H9 (cell line): ENCODE measurements around the gene PCDHGB7. TPM values are rescaled to one million over a fixed set of nuclear protein-coding genes. Genes with fewer than 3 reads are reported as not detected.

Experiments
- DNase-seq: peaks from one replicate; pipeline ENCODE4 v3.0.0-alpha.2; 2017
- H2AFZ ChIP-seq: one replicate; pipeline ENCODE4 v1.6.1; 2013; ENCODE audit warnings: mild to moderate bottlenecking, low read length, control low read depth, moderate library complexity
- H2AK5ac ChIP-seq: 2 replicates; pipeline ENCODE4 v1.6.1; 2013; ENCODE audit warnings: low read length, control low read depth, mixed read lengths; ENCODE audit not compliant: insufficient read length
- H2BK120ac ChIP-seq: one replicate; pipeline ENCODE4 v1.6.1; 2013; ENCODE audit warnings: low read depth, mild to moderate bottlenecking, low read length, control low read depth, inconsistent platforms; ENCODE audit not compliant: poor library complexity, severe bottlenecking
- H2BK12ac ChIP-seq: 2 replicates; pipeline ENCODE4 v1.6.1; 2013; ENCODE audit warnings: low read length, control low read depth, mixed read lengths, low read depth; ENCODE audit not compliant: insufficient read length
- H2BK15ac ChIP-seq: 2 replicates; pipeline ENCODE4 v1.6.1; 2013; ENCODE audit warnings: low read depth, low read length, control low read depth
- H2BK20ac ChIP-seq: one replicate; pipeline ENCODE4 v1.6.1; 2013; ENCODE audit warnings: low read depth, mild to moderate bottlenecking, low read length, control low read depth, inconsistent platforms; ENCODE audit not compliant: poor library complexity, severe bottlenecking
- H2BK5ac ChIP-seq: 2 replicates; pipeline ENCODE4 v1.6.1; 2013; ENCODE audit warnings: low read length, control low read depth, mixed read lengths; ENCODE audit not compliant: insufficient read length
- H3K14ac ChIP-seq: 2 replicates; pipeline ENCODE4 v1.6.1; 2013; ENCODE audit warnings: low read length, control low read depth; ENCODE audit not compliant: insufficient read depth
- H3K18ac ChIP-seq: 2 replicates; pipeline ENCODE4 v1.6.1; 2013; ENCODE audit warnings: low read depth, mild to moderate bottlenecking, mixed read lengths, low read length, control low read depth; ENCODE audit not compliant: insufficient read length
- H3K23ac ChIP-seq: 2 replicates; pipeline ENCODE4 v1.6.1; 2013; ENCODE audit warnings: low read length, control low read depth, mixed read lengths, low read depth; ENCODE audit not compliant: insufficient read length
- H3K23me2 ChIP-seq: 2 replicates; pipeline ENCODE4 v1.6.1; 2013; ENCODE audit warnings: low read depth, mild to moderate bottlenecking, mixed read lengths, low read length, control low read depth; ENCODE audit not compliant: insufficient read length, poor library complexity, severe bottlenecking
- H3K27ac ChIP-seq: 2 replicates; pipeline ENCODE4 v1.5.1; 2013; ENCODE audit warnings: low read length, control low read depth, mixed read lengths, low read depth; ENCODE audit not compliant: insufficient read length
- H3K27me3 ChIP-seq: 2 replicates; pipeline ENCODE4 v1.6.1; 2013; ENCODE audit warnings: low read length, control low read depth, inconsistent platforms; ENCODE audit not compliant: insufficient read depth
- H3K4ac ChIP-seq: 2 replicates; pipeline ENCODE4 v1.6.1; 2013; ENCODE audit warnings: low read depth, mild to moderate bottlenecking, control low read depth, inconsistent platforms, low read length, moderate library complexity
- H3K4me1 ChIP-seq: 2 replicates; pipeline ENCODE4 v1.6.1; 2013; ENCODE audit warnings: low read length, control low read depth, inconsistent platforms; ENCODE audit not compliant: insufficient read depth
- H3K4me2 ChIP-seq: 2 replicates; pipeline ENCODE4 v1.6.1; 2013; ENCODE audit warnings: low read length, control low read depth, mixed read lengths; ENCODE audit not compliant: insufficient read length, insufficient read depth
- H3K56ac ChIP-seq: 2 replicates; pipeline ENCODE4 v1.6.1; 2013; ENCODE audit warnings: low read depth, mild to moderate bottlenecking, mixed read lengths, low read length, control low read depth; ENCODE audit not compliant: insufficient read length
- H3K79me1 ChIP-seq: 2 replicates; pipeline ENCODE4 v1.6.1; 2013; ENCODE audit warnings: low read depth, mild to moderate bottlenecking, moderate library complexity, low read length, control low read depth, inconsistent platforms; ENCODE audit not compliant: insufficient read depth, poor library complexity, severe bottlenecking
- H3K79me2 ChIP-seq: 2 replicates; pipeline ENCODE4 v1.6.1; 2013; ENCODE audit warnings: low read length, control low read depth, inconsistent platforms; ENCODE audit not compliant: insufficient read depth
- H3K9ac ChIP-seq: 2 replicates; pipeline ENCODE4 v1.6.1; 2013; ENCODE audit warnings: low read length, control low read depth, mixed read lengths; ENCODE audit not compliant: insufficient read length; ENCODE audit errors: extremely low read depth
- H3K9me3 ChIP-seq: one replicate; pipeline ENCODE4 v1.6.1; 2013; ENCODE audit warnings: low read depth, low read length, inconsistent platforms; ENCODE audit not compliant: control insufficient read depth
- H3T11ph ChIP-seq: one replicate; pipeline ENCODE4 v1.6.1; 2013; ENCODE audit warnings: mild to moderate bottlenecking, low read length, control low read depth, inconsistent platforms
- H4K20me1 ChIP-seq: one replicate; pipeline ENCODE4 v1.6.1; 2013; ENCODE audit not compliant: control insufficient read depth, insufficient read length, insufficient read depth
- H4K5ac ChIP-seq: 2 replicates; pipeline ENCODE4 v1.6.1; 2013; ENCODE audit warnings: low read depth, mild to moderate bottlenecking, mixed read lengths, low read length, control low read depth; ENCODE audit not compliant: insufficient read length
- H4K8ac ChIP-seq: replicated peaks from 2 replicates; pipeline ENCODE4 v1.6.1; 2013; ENCODE audit warnings: low read length, control low read depth, mixed read lengths, low read depth; ENCODE audit not compliant: insufficient read length
- H4K91ac ChIP-seq: 2 replicates; pipeline ENCODE4 v1.6.1; 2013; ENCODE audit warnings: low read depth, mild to moderate bottlenecking, moderate library complexity, mixed read lengths, low read length, control low read depth; ENCODE audit not compliant: insufficient read length
- H3K27ac Mint-ChIP-seq, 3 experiments: 2 replicates in 2 of 3; 3 replicates in 1 of 3; pipeline ENCODE4 v1.8.0; 2020 to 2021; ENCODE audit warnings: mixed read lengths in 3 of 3, mild to moderate bottlenecking in 1 of 3, moderate library complexity in 1 of 3
- H3K27me3 Mint-ChIP-seq: 2 replicates; pipeline ENCODE4 v1.8.0; 2021; ENCODE audit warnings: low read depth, mild to moderate bottlenecking, moderate library complexity, mixed read lengths
- H3K36me3 Mint-ChIP-seq, 3 experiments: 2 replicates in 2 of 3; 3 replicates in 1 of 3; pipeline ENCODE4 v1.8.0; 2020 to 2021; ENCODE audit warnings: low read depth in 3 of 3, mixed read lengths in 3 of 3; ENCODE audit not compliant: insufficient read depth in 1 of 3
- H3K4me1 Mint-ChIP-seq, 2 experiments: 2 replicates each; pipeline ENCODE4 v1.8.0; 2020; ENCODE audit warnings: mixed read lengths in 2 of 2
- H3K4me3 Mint-ChIP-seq, 2 experiments: 2 replicates in 1 of 2; 3 replicates in 1 of 2; pipeline ENCODE4 v1.8.0; 2020 to 2021; ENCODE audit warnings: mild to moderate bottlenecking in 2 of 2, mixed read lengths in 2 of 2, moderate library complexity in 1 of 2
- H3K9me3 Mint-ChIP-seq, 2 experiments: 2 replicates in 1 of 2; 3 replicates in 1 of 2; pipeline ENCODE4 v1.8.0; 2020; ENCODE audit warnings: mild to moderate bottlenecking in 2 of 2, mixed read lengths in 2 of 2, moderate library complexity in 1 of 2
- CTCF ChIP-seq: fragments of 200-600 bp; sonication (generic); conservative IDR thresholded peaks from 3 replicates; pipeline ENCODE4 v1.8.0; 2021; ENCODE audit warnings: antibody characterized with exemption, mild to moderate bottlenecking
- WGBS: extraction: QIAGEN DNeasy Blood & Tissue Kit; methylation state at CpG from one replicate; pipeline ENCODE4 v1.1.7; 2013; ENCODE audit warnings: missing lambda C conversion rate, low lambda C conversion rate, mixed read lengths; ENCODE audit not compliant: insufficient read length; ENCODE audit errors: extremely low coverage; 5-methylcytosine and 5-hydroxymethylcytosine counted together
- total RNA-seq: library from RNA; stranded (reverse); gene quantifications from 2 replicates; pipeline ENCODE4 v1.2.1, GENCODE V29; 2021

The PCDHGB7 gene
- total RNA-seq, 1 experiment from 2014 or later: 7.7 TPM

- no peak overlapping the region for H3K9ac ChIP-seq
- peaks cover 4% of the 10 kb centered on the region for H3K23me2 ChIP-seq
- Mint-ChIP-seq H3K36me3 (peaks cover 64 to 97% (median 73%) of the 10 kb centered on the region in 3 experiments), H3K9me3 (peaks cover 75 to 91% of the 10 kb centered on the region in 2 experiments), H3K27ac (no peak overlapping the region), H3K4me3 (no peak overlapping the region), H3K27me3 (peaks cover 16% of the 10 kb centered on the region), H3K4me1 (peaks cover 4% of the 10 kb centered on the region in 2 experiments; a peak in 3 of 4 replicates)
- H3K27ac ChIP-seq: no peak overlapping the region
- peaks cover 22% of the 10 kb centered on the region for H3K9me3 ChIP-seq
- H4K91ac ChIP-seq: no peak overlapping the region
- no peak overlapping the region for H2BK20ac ChIP-seq
- DNase-seq: no peak
- no peak overlapping the region for H3K4ac ChIP-seq
- no peak overlapping the region for H4K5ac ChIP-seq
- no peak overlapping the region for H2BK120ac ChIP-seq
- no peaks in the 10 kb centered on the region for H4K20me1 ChIP-seq
- H2BK15ac ChIP-seq: no peak overlapping the region
- H3K79me1 ChIP-seq: no peaks in the 10 kb centered on the region
- no peak overlapping the region for H3K4me2 ChIP-seq
- no peak overlapping the region for H3K14ac ChIP-seq
- H3K79me2 ChIP-seq: no peaks in the 10 kb centered on the region
- no CpG with 5 or more reads among the region's 42 CpGs for WGBS
- no peak overlapping the region for H2AK5ac ChIP-seq
- no peak overlapping the region for H2BK12ac ChIP-seq
- H2BK5ac ChIP-seq: no peak overlapping the region
- H3K56ac ChIP-seq: no peak overlapping the region
- no peak overlapping the region for H3T11ph ChIP-seq
- no peak for TF ChIP-seq CTCF
- H3K4me1 ChIP-seq: no peaks in the 10 kb centered on the region
- no peaks in the 10 kb centered on the region; the same call in 1 of the 2 replicates for H3K27me3 ChIP-seq
- H4K8ac ChIP-seq: no peak overlapping the region
- H3K18ac ChIP-seq: no peak overlapping the region
- H3K23ac ChIP-seq: no peak overlapping the region
- H2AFZ ChIP-seq: no peak overlapping the region
These were observed 5.3 kb downstream of the PCDHGB7 start for GRCh38 chr5:141422742-141423291.
